ENCODE results near the gene PROSER1.
A peak's percentile ranks its signal among the peaks of the same experiment; 100 is the strongest.

PROSER1 gene

GRCh38 chr13:39038569-39039030 is 711 bp upstream of the PROSER1 start:
- peaks cover 4% of the 10 kb centered on the region for H3K79me1 ChIP-seq (ENCODE audit: low read depth, low read length)
- peak overlapping the region; percentile 88 for H3K18ac ChIP-seq (ENCODE audit: low read length)
- peak overlapping the region; percentile 64 for H3K9ac ChIP-seq (ENCODE audit: low read depth, low read length, poor library complexity)
- peak overlapping the region; percentile 18 for H4K91ac ChIP-seq (ENCODE audit: low read depth, low read length, poor library complexity)
- H3K27ac ChIP-seq (replicated peaks; ENCODE audit: low read length), result peak overlapping the region; percentile 26
- no peak overlapping the region for H3K4ac ChIP-seq (ENCODE audit: low read length)
- H2BK12ac ChIP-seq (ENCODE audit: low read length), result no peak overlapping the region
- no peak overlapping the region for H2AK5ac ChIP-seq (ENCODE audit: low read depth, low read length)
- H3K4me1 ChIP-seq (ENCODE audit: control insufficient read depth in 2 of 2, insufficient read depth in 1 of 2, low read depth in 1 of 2, low read length in 2 of 2), result peaks cover 4 to 8% of the 10 kb centered on the region in 2 donors
- H3K23ac ChIP-seq (ENCODE audit: low read depth, low read length, poor library complexity), result no peak overlapping the region
- H3K14ac ChIP-seq (ENCODE audit: low read length), result no peak overlapping the region
- no peak for DNase-seq (ENCODE audit: low spot score)
- no peaks in the 10 kb centered on the region for H3K27me3 ChIP-seq (ENCODE audit: control insufficient read depth in 3 of 3, insufficient read depth in 3 of 3, low read depth in 1 of 3, low read length in 3 of 3)
- H2AFZ ChIP-seq (ENCODE audit: low read length), result peak overlapping the region; percentile 95
- H2BK5ac ChIP-seq (ENCODE audit: low read length), result peak overlapping the region; percentile 82
- no peak overlapping the region for H4K8ac ChIP-seq (ENCODE audit: low read depth, low read length)
- H3K9me3 ChIP-seq (replicated peaks in 1 of 2; ENCODE audit: control insufficient read depth in 2 of 2, insufficient read depth in 1 of 2, low read depth in 1 of 2, low read length in 2 of 2), result no peaks in the 10 kb centered on the region
- H3K36me3 ChIP-seq (replicated peaks in 1 of 2; ENCODE audit: control insufficient read depth in 2 of 2, insufficient read depth in 2 of 2, low read length in 2 of 2), result peaks cover 2 to 41% of the 10 kb centered on the region in 2 donors
- H3K4me2 ChIP-seq (ENCODE audit: insufficient read depth, low read length, poor library complexity, severe bottlenecking), result peak overlapping the region; percentile 77
- H3K4me3 ChIP-seq (ENCODE audit: low read length in 2 of 2), result peak overlapping the region; percentile 89 to 95
- H2BK15ac ChIP-seq (ENCODE audit: low read length), result no peak overlapping the region
- no peak overlapping the region for H2BK120ac ChIP-seq (ENCODE audit: low read depth, low read length)
- WGBS, 2 donors (ENCODE audit: extremely low coverage in 2 of 2, insufficient read length in 2 of 2, insufficient replicate concordance in 1 of 2), result no CpG with 5 or more reads among the region's 15 CpGs

DNA sequence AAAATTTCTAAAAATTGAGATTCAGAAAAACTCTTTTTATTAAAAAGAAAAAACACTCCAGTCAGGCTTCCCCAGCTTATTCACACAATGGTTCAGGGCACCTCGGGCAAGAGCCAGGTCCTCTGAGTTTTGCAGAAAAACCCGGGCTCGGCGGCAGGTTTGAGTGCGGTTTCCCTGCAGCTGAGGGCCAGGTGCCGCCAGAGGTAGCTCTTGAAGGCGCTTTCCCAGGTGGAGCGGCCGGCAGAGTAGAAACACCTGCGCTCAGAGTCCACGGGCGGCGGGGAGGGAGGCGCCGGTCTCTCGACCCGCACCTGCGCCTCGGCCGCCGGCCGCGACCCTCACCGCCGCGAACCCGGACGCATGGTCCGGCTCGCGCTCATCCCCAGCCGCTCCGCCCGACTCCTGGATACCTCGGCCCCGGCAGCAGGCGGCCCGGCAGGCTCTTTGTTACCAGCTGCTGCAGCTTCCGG is 444 bp downstream of the PROSER1 start:
- peak overlapping the region; percentile 95 for H2AFZ ChIP-seq (ENCODE audit: low read length)
- no peak overlapping the region for H4K91ac ChIP-seq (ENCODE audit: low read depth, low read length, poor library complexity)
- H3K9ac ChIP-seq (ENCODE audit: low read depth, low read length, poor library complexity), result peak overlapping the region; percentile 79
- H3K23ac ChIP-seq (ENCODE audit: low read depth, low read length, poor library complexity), result peak overlapping the region; percentile 73
- peak overlapping the region; percentile 94 for H3K18ac ChIP-seq (ENCODE audit: low read length)
- no peaks in the 10 kb centered on the region for H3K27me3 ChIP-seq (ENCODE audit: control insufficient read depth in 3 of 3, insufficient read depth in 3 of 3, low read depth in 1 of 3, low read length in 3 of 3)
- no peak for DNase-seq (ENCODE audit: low spot score)
- no CpG with 5 or more reads among the region's 39 CpGs for WGBS, 2 donors (ENCODE audit: extremely low coverage in 2 of 2, insufficient read length in 2 of 2, insufficient replicate concordance in 1 of 2)
- H3K79me1 ChIP-seq (ENCODE audit: low read depth, low read length), result peaks cover 4% of the 10 kb centered on the region
- H3K4me2 ChIP-seq (ENCODE audit: insufficient read depth, low read length, poor library complexity, severe bottlenecking), result peak overlapping the region; percentile 54
- no peaks in the 10 kb centered on the region for H3K9me3 ChIP-seq (replicated peaks in 1 of 2; ENCODE audit: control insufficient read depth in 2 of 2, insufficient read depth in 1 of 2, low read depth in 1 of 2, low read length in 2 of 2)
- peaks cover 2 to 38% of the 10 kb centered on the region in 2 donors for H3K36me3 ChIP-seq (replicated peaks in 1 of 2; ENCODE audit: control insufficient read depth in 2 of 2, insufficient read depth in 2 of 2, low read length in 2 of 2)
- H4K8ac ChIP-seq (ENCODE audit: low read depth, low read length), result no peak overlapping the region
- H2AK5ac ChIP-seq (ENCODE audit: low read depth, low read length), result no peak overlapping the region
- peak overlapping the region; percentile 71 for H3K14ac ChIP-seq (ENCODE audit: low read length)
- H3K4ac ChIP-seq (ENCODE audit: low read length), result no peak overlapping the region
- peak overlapping the region; percentile 72 for H2BK120ac ChIP-seq (ENCODE audit: low read depth, low read length)
- peak overlapping the region; percentile 89 to 95 for H3K4me3 ChIP-seq (ENCODE audit: low read length in 2 of 2)
- peak overlapping the region; percentile 82 for H3K27ac ChIP-seq (replicated peaks; ENCODE audit: low read length)
- H3K4me1 ChIP-seq (ENCODE audit: control insufficient read depth in 2 of 2, insufficient read depth in 1 of 2, low read depth in 1 of 2, low read length in 2 of 2), result peaks cover 4 to 8% of the 10 kb centered on the region in 2 donors
- peak overlapping the region; percentile 68 for H2BK5ac ChIP-seq (ENCODE audit: low read length)
- H2BK15ac ChIP-seq (ENCODE audit: low read length), result peak overlapping the region; percentile 85
- H2BK12ac ChIP-seq (ENCODE audit: low read length), result no peak overlapping the region

DNA sequence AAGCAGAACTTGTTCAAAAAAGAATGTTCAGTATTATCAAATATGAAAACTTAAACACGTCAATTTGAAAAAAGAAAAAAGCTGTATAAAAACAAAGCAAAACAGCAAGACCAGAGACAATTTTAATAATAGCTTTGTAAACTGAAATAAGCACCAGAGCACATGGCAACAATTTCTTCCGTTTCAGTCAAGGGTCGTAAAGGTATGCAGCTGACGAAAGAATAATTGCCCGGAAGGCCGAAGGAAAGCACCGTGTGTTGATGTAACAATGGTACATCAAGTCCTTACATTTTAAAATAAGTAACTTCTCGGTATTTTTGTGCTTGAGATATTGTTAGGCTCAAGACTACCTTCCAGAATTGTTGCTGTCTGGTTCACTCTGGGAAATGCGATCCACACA is 1.7 kb downstream of the PROSER1 start:
- Histone ChIP-seq H2AK5ac (ENCODE audit: low read depth, low read length) (no peak overlapping the region), H3K14ac (ENCODE audit: low read length) (no peak overlapping the region), H3K18ac (ENCODE audit: low read length) (no peak overlapping the region), H3K4ac (ENCODE audit: low read length) (no peak overlapping the region), H4K91ac (ENCODE audit: low read depth, low read length, poor library complexity) (no peak overlapping the region), H3K9ac (ENCODE audit: low read depth, low read length, poor library complexity) (no peak overlapping the region), H3K36me3 (replicated peaks in 1 of 2; ENCODE audit: control insufficient read depth in 2 of 2, insufficient read depth in 2 of 2, low read length in 2 of 2) (peaks cover 2 to 38% of the 10 kb centered on the region in 2 donors), H2BK12ac (ENCODE audit: low read length) (no peak overlapping the region), H3K4me1 (ENCODE audit: control insufficient read depth in 2 of 2, insufficient read depth in 1 of 2, low read depth in 1 of 2, low read length in 2 of 2) (peaks cover 4 to 8% of the 10 kb centered on the region in 2 donors), H2BK15ac (ENCODE audit: low read length) (no peak overlapping the region), H2BK5ac (ENCODE audit: low read length) (no peak overlapping the region), H3K27me3 (ENCODE audit: control insufficient read depth in 3 of 3, insufficient read depth in 3 of 3, low read depth in 1 of 3, low read length in 3 of 3) (no peaks in the 10 kb centered on the region), H3K23ac (ENCODE audit: low read depth, low read length, poor library complexity) (no peak overlapping the region), H3K4me3 (ENCODE audit: low read length in 2 of 2) (peak overlapping the region; percentile 89 to 95), H2BK120ac (ENCODE audit: low read depth, low read length) (no peak overlapping the region), H3K27ac (replicated peaks; ENCODE audit: low read length) (no peak overlapping the region), H4K8ac (ENCODE audit: low read depth, low read length) (no peak overlapping the region), H2AFZ (ENCODE audit: low read length) (no peak overlapping the region), H3K9me3 (replicated peaks in 1 of 2; ENCODE audit: control insufficient read depth in 2 of 2, insufficient read depth in 1 of 2, low read depth in 1 of 2, low read length in 2 of 2) (no peaks in the 10 kb centered on the region), H3K4me2 (ENCODE audit: insufficient read depth, low read length, poor library complexity, severe bottlenecking) (peak overlapping the region; percentile 54), H3K79me1 (ENCODE audit: low read depth, low read length) (peaks cover 4% of the 10 kb centered on the region)
- no CpG with 5 or more reads among the region's 9 CpGs for WGBS, 2 donors (ENCODE audit: extremely low coverage in 2 of 2, insufficient read length in 2 of 2, insufficient replicate concordance in 1 of 2)
- DNase-seq (ENCODE audit: low spot score), result no peak

- Histone ChIP-seq H3K4me2 (ENCODE audit: insufficient read depth, low read length, poor library complexity, severe bottlenecking) (no peak overlapping the region), H3K9me3 (replicated peaks in 1 of 2; ENCODE audit: control insufficient read depth in 2 of 2, insufficient read depth in 1 of 2, low read depth in 1 of 2, low read length in 2 of 2) (no peaks in the 10 kb centered on the region), H3K23ac (ENCODE audit: low read depth, low read length, poor library complexity) (no peak overlapping the region), H3K27me3 (ENCODE audit: control insufficient read depth in 3 of 3, insufficient read depth in 3 of 3, low read depth in 1 of 3, low read length in 3 of 3) (no peaks in the 10 kb centered on the region), H3K4me1 (ENCODE audit: control insufficient read depth in 2 of 2, insufficient read depth in 1 of 2, low read depth in 1 of 2, low read length in 2 of 2) (peaks cover 4 to 8% of the 10 kb centered on the region in 2 donors), H4K8ac (ENCODE audit: low read depth, low read length) (no peak overlapping the region), H3K36me3 (replicated peaks in 1 of 2; ENCODE audit: control insufficient read depth in 2 of 2, insufficient read depth in 2 of 2, low read length in 2 of 2) (peaks cover 2 to 38% of the 10 kb centered on the region in 2 donors), H2BK12ac (ENCODE audit: low read length) (no peak overlapping the region), H2AFZ (ENCODE audit: low read length) (no peak overlapping the region), H2BK15ac (ENCODE audit: low read length) (no peak overlapping the region), H2BK5ac (ENCODE audit: low read length) (no peak overlapping the region), H3K14ac (ENCODE audit: low read length) (no peak overlapping the region), H3K79me1 (ENCODE audit: low read depth, low read length) (peaks cover 4% of the 10 kb centered on the region), H3K27ac (replicated peaks; ENCODE audit: low read length) (no peak overlapping the region), H2AK5ac (ENCODE audit: low read depth, low read length) (no peak overlapping the region), H3K4ac (ENCODE audit: low read length) (no peak overlapping the region), H3K9ac (ENCODE audit: low read depth, low read length, poor library complexity) (no peak overlapping the region), H2BK120ac (ENCODE audit: low read depth, low read length) (no peak overlapping the region), H3K18ac (ENCODE audit: low read length) (no peak overlapping the region), H4K91ac (ENCODE audit: low read depth, low read length, poor library complexity) (no peak overlapping the region), H3K4me3 (ENCODE audit: low read length in 2 of 2) (peak overlapping the region in 1 of 2 donors; percentile 95)
- no peak for DNase-seq (ENCODE audit: low spot score)
- WGBS, 2 donors (ENCODE audit: extremely low coverage in 2 of 2, insufficient read length in 2 of 2, insufficient replicate concordance in 1 of 2), result no CpG with 5 or more reads among the region's 2 CpGs
Measured at GRCh38 chr13:39035799-39036198, 2.1 kb downstream of the PROSER1 start.

Data from neuronal stem cell (in vitro differentiated cells).